ENCODE results near the gene RPS27L. TPM values are rescaled to one million over a fixed set of nuclear protein-coding genes. Genes with fewer than 3 reads are reported as not detected.

RPS27L gene
- total and polyA plus RNA-seq, 7 donors: 33.1 to 186 (median 108) TPM

GRCh38 chr15:63156755-63157117, 541 bp downstream of the RPS27L start:
- no peaks in the 10 kb centered on the region for H3K9me3 ChIP-seq
- DNase-seq (no peak), ATAC-seq (peak; percentile 37 to 66 (median 52))
- H3K27me3 ChIP-seq (ENCODE audit: insufficient read depth in 3 of 3, low read length in 2 of 3): no peaks in the 10 kb centered on the region
- peak overlapping the region; percentile 93 for H3K4me3 ChIP-seq
- 0 to 1% (median 0%) methylated on average over 16 of the region's 16 CpGs for WGBS, 3 donors
- no peak for TF ChIP-seq CTCF (IDR thresholded peaks at IDR 0.05)
- H3K36me3 ChIP-seq (ENCODE audit: insufficient read depth in 1 of 2, low read depth in 1 of 2): peaks cover 4 to 54% of the 10 kb centered on the region in 2 donors
- H3K27ac ChIP-seq: peak overlapping the region; percentile 99
- intact Hi-C loops (cut with DNase I): loop anchor here in 1 of 2 donors (5.0 to 10.0 kb wide), 2 partner anchors 34 to 118 kb away; partner anchors contain the start of genes APH1B and LACTB
- H3K4me1 ChIP-seq: peaks cover 18% of the 10 kb centered on the region

GRCh38 chr15:63156086-63156710, 1.1 kb downstream of the RPS27L start:
- H3K4me1 ChIP-seq: peaks cover 18% of the 10 kb centered on the region
- TF ChIP-seq CTCF (IDR thresholded peaks at IDR 0.05): no peak
- no peaks in the 10 kb centered on the region for H3K9me3 ChIP-seq
- DNase-seq (no peak), ATAC-seq (no peak)
- H3K27ac ChIP-seq: peak overlapping the region; percentile 99
- peak overlapping the region; percentile 93 for H3K4me3 ChIP-seq
- H3K27me3 ChIP-seq (ENCODE audit: insufficient read depth in 3 of 3, low read length in 2 of 3): no peaks in the 10 kb centered on the region
- 7 to 11% (median 7%) methylated on average over 10 of the region's 10 CpGs for WGBS, 3 donors
- H3K36me3 ChIP-seq (ENCODE audit: insufficient read depth in 1 of 2, low read depth in 1 of 2): peaks cover 4 to 56% of the 10 kb centered on the region in 2 donors
- intact Hi-C loops (cut with DNase I): loop anchor here in 1 of 2 donors (5.0 to 10.0 kb wide), 2 partner anchors 34 to 119 kb away; partner anchors contain the start of genes APH1B and LACTB

- ATAC-seq: no peak
- no peak for TF ChIP-seq CTCF (IDR thresholded peaks at IDR 0.05)
- H3K4me3 ChIP-seq: peak overlapping the region; percentile 93
- peak overlapping the region; percentile 99 for H3K27ac ChIP-seq
- no peaks in the 10 kb centered on the region for H3K27me3 ChIP-seq (ENCODE audit: insufficient read depth in 3 of 3, low read length in 2 of 3)
- 62 to 69% (median 66%) methylated on average over 3 of the region's 3 CpGs for WGBS, 3 donors
- intact Hi-C loops (cut with DNase I): loop anchor here in 1 of 2 donors (5.0 to 10.0 kb wide), 2 partner anchors 33 to 119 kb away; partner anchors contain the start of genes APH1B and LACTB
- DNase-seq: no peak
- H3K36me3 ChIP-seq (ENCODE audit: insufficient read depth in 1 of 2, low read depth in 1 of 2): peaks cover 4 to 52% of the 10 kb centered on the region in 2 donors
- H3K9me3 ChIP-seq: no peaks in the 10 kb centered on the region
- H3K4me1 ChIP-seq: peaks cover 18% of the 10 kb centered on the region
These were observed 1.8 kb downstream of the RPS27L start for GRCh38 chr15:63155486-63155885.

DNA sequence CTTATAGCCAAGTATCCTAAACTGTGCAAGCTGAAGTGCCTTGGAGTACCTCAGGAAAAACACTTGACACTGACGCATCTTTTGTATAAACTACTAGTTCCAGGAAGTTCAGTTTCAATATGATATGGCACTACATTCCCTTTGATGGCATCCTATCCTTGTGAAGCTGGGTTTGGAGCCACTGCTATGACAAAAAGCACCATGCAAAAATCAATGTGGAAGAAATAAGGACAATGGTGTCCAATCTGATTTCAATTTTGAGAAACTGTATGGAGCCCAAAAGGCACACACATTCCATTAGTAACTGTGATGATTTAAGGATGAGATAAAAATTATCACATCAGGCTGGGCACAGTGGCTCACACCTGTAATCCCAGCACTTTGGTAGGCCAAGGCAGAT, 5.6 kb downstream of the RPS27L start:
- H3K27ac ChIP-seq: no peak overlapping the region
- no peaks in the 10 kb centered on the region for H3K27me3 ChIP-seq (ENCODE audit: insufficient read depth in 3 of 3, low read length in 2 of 3)
- TF ChIP-seq CTCF (IDR thresholded peaks at IDR 0.05): no peak
- peaks cover 23% of the 10 kb centered on the region for H3K4me1 ChIP-seq
- 94 to 97% (median 95%) methylated on average over 1 of the region's 1 CpG for WGBS, 3 donors
- H3K9me3 ChIP-seq: no peaks in the 10 kb centered on the region
- intact Hi-C loops (cut with DNase I): loop anchor here in 1 of 2 donors (10.0 kb wide), 1 partner anchor 123 kb away; the partner anchor contains the start of gene APH1B
- no peak overlapping the region for H3K4me3 ChIP-seq
- ATAC-seq: no peak
- peaks cover 4 to 77% of the 10 kb centered on the region in 2 donors for H3K36me3 ChIP-seq (ENCODE audit: insufficient read depth in 1 of 2, low read depth in 1 of 2)
- no peak for DNase-seq
